Uterus (tissue), 2 donors: ENCODE data around the gene RBMXL3.

Experiments
- POLR2A ChIP-seq, 2 donors: fragments of 450-650 bp; IDR thresholded peaks; one replicate each; pipeline ENCODE4 v1.6.1; 2016; ENCODE audit warnings: antibody characterized with exemption in 2 of 2, mild to moderate bottlenecking in 1 of 2, moderate library complexity in 1 of 2
- TF ChIP-seq, protein P1 (sequence below), 4 experiments: fragments of 200-600 bp in 2 of 4; fragments of 450-650 bp in 2 of 4; sonication (generic) in 2 of 4; IDR thresholded peaks; one replicate each; pipeline ENCODE4 v1.5.1; 2016 to 2019; ENCODE audit warnings: antibody characterized with exemption in 4 of 4, mild to moderate bottlenecking in 2 of 4, moderate library complexity in 1 of 4

DNA sequence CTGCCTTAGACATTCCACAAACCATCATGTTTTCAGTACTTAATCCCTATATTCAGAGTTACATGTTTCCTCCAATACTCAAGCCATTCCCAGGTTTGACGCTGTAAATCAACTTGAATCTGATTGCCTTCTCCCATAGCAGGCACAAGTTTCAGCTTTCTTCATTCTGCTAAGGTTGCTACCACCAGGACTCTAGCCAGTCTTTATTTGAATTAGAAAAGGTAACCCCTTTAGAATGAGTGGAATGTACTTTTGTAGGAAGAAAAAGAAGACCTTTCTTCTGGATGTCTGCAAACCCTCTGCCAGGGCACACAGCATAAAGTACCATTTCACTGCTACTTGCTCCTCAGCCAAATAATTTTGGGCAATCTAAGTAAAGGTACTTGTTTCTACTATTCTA is 10.7 kb upstream of the RBMXL3 start:
- TF ChIP-seq, protein P1, sequence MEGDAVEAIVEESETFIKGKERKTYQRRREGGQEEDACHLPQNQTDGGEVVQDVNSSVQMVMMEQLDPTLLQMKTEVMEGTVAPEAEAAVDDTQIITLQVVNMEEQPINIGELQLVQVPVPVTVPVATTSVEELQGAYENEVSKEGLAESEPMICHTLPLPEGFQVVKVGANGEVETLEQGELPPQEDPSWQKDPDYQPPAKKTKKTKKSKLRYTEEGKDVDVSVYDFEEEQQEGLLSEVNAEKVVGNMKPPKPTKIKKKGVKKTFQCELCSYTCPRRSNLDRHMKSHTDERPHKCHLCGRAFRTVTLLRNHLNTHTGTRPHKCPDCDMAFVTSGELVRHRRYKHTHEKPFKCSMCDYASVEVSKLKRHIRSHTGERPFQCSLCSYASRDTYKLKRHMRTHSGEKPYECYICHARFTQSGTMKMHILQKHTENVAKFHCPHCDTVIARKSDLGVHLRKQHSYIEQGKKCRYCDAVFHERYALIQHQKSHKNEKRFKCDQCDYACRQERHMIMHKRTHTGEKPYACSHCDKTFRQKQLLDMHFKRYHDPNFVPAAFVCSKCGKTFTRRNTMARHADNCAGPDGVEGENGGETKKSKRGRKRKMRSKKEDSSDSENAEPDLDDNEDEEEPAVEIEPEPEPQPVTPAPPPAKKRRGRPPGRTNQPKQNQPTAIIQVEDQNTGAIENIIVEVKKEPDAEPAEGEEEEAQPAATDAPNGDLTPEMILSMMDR (IDR thresholded peaks at IDR 0.05), result no peak
- no peak for TF ChIP-seq POLR2A (IDR thresholded peaks at IDR 0.05)
